MCF 10A (cell line): ENCODE data around the gene CD276. TPM values are rescaled to one million over a fixed set of nuclear protein-coding genes. Genes with fewer than 3 reads are reported as not detected.

Experiments
- BruUV-seq: library from RNA; stranded (reverse); fragments of 400-500 nt; replicated peaks from 2 replicates; lab custom pipeline; 2021; lab: Mats Ljungman, UMichigan
- CTCF ChIA-PET: fragments of 300-600 bp; sonication (Branson Sonifier 250); formaldehyde crosslinking; extraction: SDS; loops from one replicate; lab custom pipeline; 2021; ENCODE audit warnings: antibody characterized with exemption, inconsistent platforms; lab: Yijun Ruan, JAX
- POLR2A ChIA-PET: fragments of 300-600, 350-650 bp; sonication (Branson Sonifier 250); formaldehyde crosslinking; extraction: SDS; loops from one replicate; lab custom pipeline; 2020; ENCODE audit warnings: antibody characterized with exemption, inconsistent platforms; lab: Yijun Ruan, JAX
- DNase-seq: peaks from one replicate; pipeline ENCODE4 v3.0.0-alpha.2; 2018; ENCODE audit not compliant: unreplicated experiment
- H3K27ac Mint-ChIP-seq: one replicate; pipeline ENCODE4 v1.8.0; 2022; ENCODE audit warnings: mild to moderate bottlenecking, low read depth, mixed read lengths; ENCODE audit not compliant: unreplicated experiment
- H3K27me3 Mint-ChIP-seq: one replicate; pipeline ENCODE4 v1.8.0; 2022; ENCODE audit warnings: mixed read lengths; ENCODE audit not compliant: insufficient read depth, unreplicated experiment
- H3K36me3 Mint-ChIP-seq: one replicate; pipeline ENCODE4 v1.8.0; 2022; ENCODE audit warnings: mild to moderate bottlenecking, moderate library complexity, mixed read lengths; ENCODE audit not compliant: insufficient read depth, unreplicated experiment
- H3K4me1 Mint-ChIP-seq: one replicate; pipeline ENCODE4 v1.8.0; 2022; ENCODE audit warnings: mixed read lengths; ENCODE audit not compliant: insufficient read depth, unreplicated experiment
- H3K4me3 Mint-ChIP-seq: one replicate; pipeline ENCODE4 v1.8.0; 2022; ENCODE audit warnings: mild to moderate bottlenecking, moderate library complexity, mixed read lengths; ENCODE audit not compliant: unreplicated experiment
- H3K9me3 Mint-ChIP-seq: one replicate; pipeline ENCODE4 v1.8.0; 2022; ENCODE audit warnings: mixed read lengths; ENCODE audit not compliant: unreplicated experiment
- CTCF ChIP-seq: fragments of 200-600 bp; IDR thresholded peaks from one replicate; pipeline ENCODE4 v1.8.0; 2022; ENCODE audit warnings: antibody characterized with exemption, mild to moderate bottlenecking; ENCODE audit not compliant: unreplicated experiment
- intact Hi-C: fragments of 100-400 bp; cut with micrococcal nuclease; formaldehyde crosslinking; loops from 2 replicates; pipeline ENCODE4 v1.14.1; 2022
- total RNA-seq: library from RNA; stranded (reverse); gene quantifications from 2 replicates; pipeline ENCODE4 v1.2.3, GENCODE V29; 2022

Gene CD276
- total RNA-seq, 1 experiment from 2014 or later: 52.8 TPM

GRCh38 chr15:73754461-73754860, 70.3 kb downstream of the CD276 start:
- POLR2A ChIA-PET: no interaction called here
- H3K4me1 Mint-ChIP-seq: no peaks in the 10 kb centered on the region
- intact Hi-C loops: no loop called here
- no peak overlapping the region for H3K27ac Mint-ChIP-seq
- H3K9me3 Mint-ChIP-seq: no peaks in the 10 kb centered on the region
- peaks cover 44% of the 10 kb centered on the region for H3K27me3 Mint-ChIP-seq
- DNase-seq: no peak
- no peak for TF ChIP-seq CTCF
- H3K36me3 Mint-ChIP-seq: peaks cover 4% of the 10 kb centered on the region
- no peak overlapping the region for H3K4me3 Mint-ChIP-seq
- BruUV-seq: no TSS peak
- CTCF ChIA-PET: interaction anchor here (0.6 kb wide), 1 partner anchor 497 kb away, joined by 3 read pairs; no protein-coding TSS in a partner anchor

GRCh38 chr15:73755481-73755880, 71.3 kb downstream of the CD276 start:
- no peak overlapping the region for H3K4me3 Mint-ChIP-seq
- TF ChIP-seq CTCF: no peak
- no TSS peak for BruUV-seq
- H3K4me1 Mint-ChIP-seq: no peaks in the 10 kb centered on the region
- peaks cover 33% of the 10 kb centered on the region for H3K27me3 Mint-ChIP-seq
- H3K36me3 Mint-ChIP-seq: peaks cover 4% of the 10 kb centered on the region
- H3K27ac Mint-ChIP-seq: no peak overlapping the region
- ChIA-PET CTCF (interaction anchor here (0.7 kb wide), 1 partner anchor 39 kb away, joined by 3 read pairs; no protein-coding TSS in a partner anchor), POLR2A (no interaction called here)
- H3K9me3 Mint-ChIP-seq: no peaks in the 10 kb centered on the region
- no peak for DNase-seq
- intact Hi-C loops: no loop called here

GRCh38 chr15:73755946-73756345, 71.8 kb downstream of the CD276 start:
- Mint-ChIP-seq H3K9me3 (no peaks in the 10 kb centered on the region), H3K4me1 (no peaks in the 10 kb centered on the region), H3K36me3 (peaks cover 4% of the 10 kb centered on the region), H3K27ac (no peak overlapping the region), H3K4me3 (no peak overlapping the region), H3K27me3 (peaks cover 29% of the 10 kb centered on the region)
- ChIA-PET POLR2A (no interaction called here), CTCF (interaction anchor here (0.7 kb wide), 1 partner anchor 39 kb away, joined by 3 read pairs; no protein-coding TSS in a partner anchor)
- no peak for DNase-seq
- intact Hi-C loops: no loop called here
- no peak for TF ChIP-seq CTCF
- no TSS peak for BruUV-seq

GRCh38 chr15:73756390-73756789, 72.2 kb downstream of the CD276 start:
- H3K27ac Mint-ChIP-seq: no peak overlapping the region
- no peaks in the 10 kb centered on the region for H3K4me1 Mint-ChIP-seq
- DNase-seq: no peak
- ChIA-PET POLR2A (no interaction called here), CTCF (interaction anchor here (0.7 kb wide), 1 partner anchor 39 kb away, joined by 3 read pairs; no protein-coding TSS in a partner anchor)
- peaks cover 4% of the 10 kb centered on the region for H3K36me3 Mint-ChIP-seq
- no peaks in the 10 kb centered on the region for H3K9me3 Mint-ChIP-seq
- intact Hi-C loops: no loop called here
- no peak for TF ChIP-seq CTCF
- H3K4me3 Mint-ChIP-seq: no peak overlapping the region
- H3K27me3 Mint-ChIP-seq: peaks cover 24% of the 10 kb centered on the region
- BruUV-seq: no TSS peak
